Astrocyte (in vitro differentiated cells and primary cell): ENCODE measurements around the gene JAKMIP2.

Source experiments
- EZH2 ChIP-seq: IDR thresholded peaks from 2 replicates; pipeline ENCODE4 v1.6.1; 2012; ENCODE audit warnings: mild to moderate bottlenecking, low read length, inconsistent platforms; ENCODE audit not compliant: insufficient read depth
- TF ChIP-seq, protein P1 (sequence below): IDR thresholded peaks from 2 replicates; pipeline ENCODE4 v1.5.1; 2011; ENCODE audit warnings: low read depth, mild to moderate bottlenecking, inconsistent platforms, low read length, moderate library complexity; ENCODE audit not compliant: insufficient read depth

DNA sequence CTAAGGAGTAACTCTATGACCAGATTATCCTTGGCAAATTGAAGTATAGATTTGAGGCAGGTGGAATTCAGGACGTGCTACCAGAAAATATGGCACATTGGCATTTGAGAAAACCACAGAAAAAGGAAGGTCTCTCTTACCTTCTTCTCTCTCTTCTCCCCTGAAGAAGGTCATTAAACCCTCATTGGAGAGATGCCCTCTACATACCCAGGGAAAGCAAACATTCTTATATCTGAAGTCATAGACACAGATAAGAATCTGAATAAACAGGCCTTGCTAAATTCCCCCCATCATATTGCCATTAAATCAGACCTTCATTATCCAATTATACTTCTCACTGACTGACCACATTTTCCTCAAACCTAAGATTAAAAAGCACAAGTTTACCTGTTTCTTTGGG, 31.2 kb upstream of the JAKMIP2 start:
- TF ChIP-seq, protein P1, sequence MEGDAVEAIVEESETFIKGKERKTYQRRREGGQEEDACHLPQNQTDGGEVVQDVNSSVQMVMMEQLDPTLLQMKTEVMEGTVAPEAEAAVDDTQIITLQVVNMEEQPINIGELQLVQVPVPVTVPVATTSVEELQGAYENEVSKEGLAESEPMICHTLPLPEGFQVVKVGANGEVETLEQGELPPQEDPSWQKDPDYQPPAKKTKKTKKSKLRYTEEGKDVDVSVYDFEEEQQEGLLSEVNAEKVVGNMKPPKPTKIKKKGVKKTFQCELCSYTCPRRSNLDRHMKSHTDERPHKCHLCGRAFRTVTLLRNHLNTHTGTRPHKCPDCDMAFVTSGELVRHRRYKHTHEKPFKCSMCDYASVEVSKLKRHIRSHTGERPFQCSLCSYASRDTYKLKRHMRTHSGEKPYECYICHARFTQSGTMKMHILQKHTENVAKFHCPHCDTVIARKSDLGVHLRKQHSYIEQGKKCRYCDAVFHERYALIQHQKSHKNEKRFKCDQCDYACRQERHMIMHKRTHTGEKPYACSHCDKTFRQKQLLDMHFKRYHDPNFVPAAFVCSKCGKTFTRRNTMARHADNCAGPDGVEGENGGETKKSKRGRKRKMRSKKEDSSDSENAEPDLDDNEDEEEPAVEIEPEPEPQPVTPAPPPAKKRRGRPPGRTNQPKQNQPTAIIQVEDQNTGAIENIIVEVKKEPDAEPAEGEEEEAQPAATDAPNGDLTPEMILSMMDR: no peak
- TF ChIP-seq EZH2: no peak
